HG02571 (cell line): ENCODE measurements around the gene ANKDD1A.
A peak's percentile ranks its signal among the peaks of the same experiment; 100 is the strongest.

Experiments
- ATAC-seq: cut with Tn5 transposase; IDR thresholded peaks from one replicate; pipeline ENCODE4 v1.9.1; 2021; ENCODE audit warnings: mild to moderate bottlenecking, moderate library complexity; ENCODE audit not compliant: unreplicated experiment

The ANKDD1A gene

DNA sequence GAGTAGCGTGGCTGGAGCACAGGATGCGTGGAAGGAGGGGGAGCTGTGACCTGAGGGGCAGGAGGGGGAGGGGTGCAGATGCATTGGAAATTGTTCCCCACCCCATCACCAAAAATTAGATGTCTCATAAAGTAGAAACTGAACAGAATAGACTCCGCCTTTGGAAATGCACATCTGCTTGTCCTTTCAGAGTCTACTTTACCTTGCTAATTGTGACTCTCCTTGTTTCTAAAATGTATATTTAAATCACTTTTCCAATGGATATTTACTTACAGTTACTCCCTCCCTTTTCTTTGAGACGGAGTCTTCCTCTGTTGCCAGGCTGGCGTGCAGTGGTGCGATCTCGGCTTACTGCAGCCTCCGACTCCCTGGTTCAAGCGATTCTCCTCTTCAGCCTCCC lies 47.4 kb downstream of the ANKDD1A start:
- no peak for ATAC-seq

DNA sequence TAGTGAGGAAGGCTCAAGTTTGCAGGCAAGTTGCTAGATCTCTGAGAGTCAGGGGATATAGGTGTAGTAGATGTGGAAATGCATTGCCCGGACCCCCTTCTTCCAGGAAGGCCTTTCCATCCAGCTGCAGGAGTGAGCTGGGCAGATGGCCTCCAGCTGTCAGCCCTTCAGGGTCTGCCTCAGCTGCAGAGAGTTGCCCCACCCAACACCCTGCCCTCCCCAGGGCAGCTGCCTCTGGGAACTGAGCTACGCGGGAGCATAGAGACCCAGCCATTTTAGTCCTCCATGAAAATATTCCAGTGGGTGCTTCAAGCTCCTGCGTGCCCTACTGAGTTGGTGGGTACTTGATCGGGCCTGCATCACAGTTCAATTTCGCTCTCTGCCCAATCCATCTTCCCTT lies 48.5 kb downstream of the ANKDD1A start:
- ATAC-seq = no peak

DNA sequence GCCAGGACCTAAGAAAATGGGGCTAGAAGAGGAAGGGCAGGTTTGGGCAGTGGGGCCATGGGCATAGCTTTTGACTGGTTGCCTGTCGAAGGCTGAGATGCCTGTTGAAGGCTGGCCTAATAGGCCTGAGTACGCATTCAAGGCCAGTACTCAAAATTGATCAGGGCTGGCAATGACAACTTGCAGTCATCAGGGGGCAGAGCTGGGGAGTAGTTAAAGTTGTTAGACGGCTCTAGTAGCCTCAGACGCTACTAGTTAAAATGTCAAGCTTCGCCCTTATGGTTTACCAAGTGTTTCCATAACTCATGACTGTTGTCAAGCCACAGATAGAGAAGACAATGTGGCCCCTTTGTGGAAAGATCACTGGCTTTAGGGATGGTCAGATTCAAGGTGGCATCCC lies 49.3 kb downstream of the ANKDD1A start:
- no peak for ATAC-seq

GRCh38 chr15:64969401-64969800 lies 57.7 kb downstream of the ANKDD1A start:
- no peak for ATAC-seq

- no peak for ATAC-seq
These were observed 59.0 kb downstream of the ANKDD1A start for GRCh38 chr15:64970698-64971097.

GRCh38 chr15:64975390-64975789 lies 63.7 kb downstream of the ANKDD1A start:
- no peak for ATAC-seq

DNA sequence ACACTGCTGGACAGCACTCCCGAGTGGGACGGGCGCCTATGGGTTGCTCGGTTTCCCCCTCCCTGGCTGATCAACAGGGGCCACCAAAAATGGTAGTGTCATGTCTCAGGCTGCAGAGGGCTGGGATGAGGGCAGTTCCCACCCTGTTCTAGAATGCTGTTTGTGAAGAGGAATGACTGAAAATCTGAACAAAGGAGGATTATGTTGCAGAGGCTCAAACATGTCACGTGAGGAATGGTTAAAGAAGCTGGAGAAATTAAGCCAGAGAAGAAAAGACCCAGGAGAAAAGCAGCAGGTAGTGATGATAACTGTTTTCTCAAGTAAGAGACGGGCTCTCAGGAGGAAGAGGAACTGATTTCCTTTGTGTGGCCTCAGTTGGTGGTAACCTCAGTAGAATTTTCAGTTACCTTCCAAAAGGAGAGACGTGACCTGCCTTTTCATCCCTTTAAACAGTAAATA lies 67.6 kb downstream of the ANKDD1A start:
- ATAC-seq = no peak

- ATAC-seq = no peak
These were observed 70.2 kb downstream of the ANKDD1A start for GRCh38 chr15:64981812-64982431.

DNA sequence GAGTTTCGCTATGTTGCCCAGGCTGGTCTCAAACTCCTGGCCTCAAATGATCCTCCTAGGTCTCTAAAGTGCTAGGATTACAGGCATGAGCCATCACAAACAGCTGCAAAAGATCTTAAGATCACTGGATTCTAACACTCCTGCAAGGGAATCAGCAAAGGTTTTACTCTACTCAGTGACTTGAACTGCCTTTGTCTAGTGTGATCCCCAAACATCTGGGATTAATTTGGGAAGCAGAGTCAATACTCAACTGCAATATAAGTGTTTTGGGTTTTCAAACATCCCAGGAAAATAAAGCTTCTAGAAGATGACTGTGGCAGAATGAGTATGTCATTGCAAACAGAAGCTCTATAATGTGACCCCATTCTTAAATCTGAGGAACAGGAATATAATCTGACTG lies 70.8 kb downstream of the ANKDD1A start:
- no peak for ATAC-seq

- ATAC-seq = no peak
These were observed 73.8 kb downstream of the ANKDD1A start for GRCh38 chr15:64985366-64986033.

- ATAC-seq = no peak
These were observed 75.4 kb downstream of the ANKDD1A start for GRCh38 chr15:64987136-64987535.

GRCh38 chr15:64989416-64990167 lies 77.9 kb downstream of the ANKDD1A start, which contains the start of gene SPG21:
SPG21 (minus strand) TSS chr15:64989914; CDS start chr15:64983569, 6,345 bp downstream.
- peak; percentile 95 for ATAC-seq

DNA sequence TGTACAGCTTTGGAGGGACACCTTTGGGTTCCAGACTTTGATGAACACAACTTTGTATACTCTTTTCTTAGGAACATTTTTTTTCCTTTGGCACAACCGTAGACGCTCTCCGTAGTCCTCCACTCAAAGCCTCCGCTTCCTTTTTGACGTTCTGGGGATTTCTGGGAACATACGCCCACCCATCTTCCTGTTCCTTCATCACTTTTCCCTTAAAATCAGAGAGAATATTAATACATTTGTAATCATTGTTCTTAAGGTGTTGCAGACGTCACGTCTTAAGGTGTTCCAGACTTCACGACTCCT lies 78.4 kb downstream of the ANKDD1A start:
- ATAC-seq = no peak

GRCh38 chr15:64991536-64992135 lies 79.9 kb downstream of the ANKDD1A start:
- no peak for ATAC-seq

DNA sequence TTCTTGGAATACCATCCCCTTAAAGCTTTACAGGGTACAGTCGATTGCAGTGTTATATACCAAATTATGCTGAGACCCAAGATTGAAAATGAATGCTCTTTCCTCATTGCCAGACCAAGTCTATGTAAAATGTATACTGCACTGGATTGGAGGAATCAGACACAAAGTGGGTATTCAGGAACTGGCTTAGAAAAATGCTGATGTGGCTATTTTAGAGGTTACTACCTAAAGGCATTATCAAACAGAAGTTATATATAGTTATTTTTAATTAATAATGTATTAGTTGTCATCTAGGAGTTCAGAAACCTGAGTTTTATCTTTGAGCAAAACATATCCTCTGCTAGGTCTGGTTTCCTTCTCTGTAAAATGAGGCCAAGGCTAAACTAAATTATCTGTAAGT lies 81.6 kb downstream of the ANKDD1A start:
- ATAC-seq = no peak

GRCh38 chr15:64997066-64997465 lies 85.4 kb downstream of the ANKDD1A start:
- ATAC-seq = no peak

DNA sequence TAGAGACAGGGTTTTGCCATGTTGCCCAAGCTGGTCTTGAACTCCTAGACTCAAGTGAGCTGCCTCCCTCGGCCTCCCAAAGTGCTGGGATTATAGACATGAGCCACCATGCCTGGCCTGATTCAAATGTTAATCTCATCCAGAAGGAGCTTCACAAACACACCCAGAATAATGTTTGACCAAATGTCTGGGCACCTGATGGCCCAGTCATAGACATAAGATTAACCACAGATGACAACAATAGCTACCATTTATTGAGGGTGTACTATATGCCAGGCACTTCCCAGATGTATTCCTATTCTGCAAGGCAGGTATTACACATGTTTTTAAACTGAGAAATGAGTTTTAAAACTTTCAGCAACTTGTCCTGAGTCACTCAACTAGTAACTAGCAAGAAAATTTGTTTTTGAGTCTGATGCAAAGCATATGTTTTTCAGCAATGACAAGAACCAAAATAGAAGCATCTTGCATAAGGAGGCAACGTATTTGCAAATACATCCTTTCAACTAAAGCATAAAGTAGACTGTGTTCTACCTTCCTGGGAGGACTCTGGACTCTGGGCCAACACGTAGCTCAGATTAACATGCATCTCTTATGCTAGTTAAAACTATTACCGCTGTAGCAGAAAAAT lies 86.2 kb downstream of the ANKDD1A start:
- no peak for ATAC-seq

DNA sequence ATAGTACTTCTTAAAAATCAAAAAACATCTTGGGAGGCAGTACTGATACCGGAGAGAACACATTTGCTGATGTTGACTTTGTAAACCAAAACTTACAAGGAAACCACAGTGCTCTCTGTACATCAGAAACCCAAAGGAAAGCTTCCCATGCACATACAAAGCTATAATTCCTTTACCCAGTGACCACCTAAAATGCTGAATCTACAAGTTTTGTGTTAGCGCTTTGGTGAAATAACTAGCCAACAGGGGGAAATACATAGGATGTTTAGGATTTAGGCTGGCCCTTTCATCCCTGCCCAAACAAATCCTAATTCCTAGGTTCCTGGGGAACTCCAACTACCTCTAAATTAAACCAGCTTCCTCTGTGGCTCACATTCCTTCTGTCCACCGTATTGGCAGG lies 93.3 kb downstream of the ANKDD1A start:
- no peak for ATAC-seq

DNA sequence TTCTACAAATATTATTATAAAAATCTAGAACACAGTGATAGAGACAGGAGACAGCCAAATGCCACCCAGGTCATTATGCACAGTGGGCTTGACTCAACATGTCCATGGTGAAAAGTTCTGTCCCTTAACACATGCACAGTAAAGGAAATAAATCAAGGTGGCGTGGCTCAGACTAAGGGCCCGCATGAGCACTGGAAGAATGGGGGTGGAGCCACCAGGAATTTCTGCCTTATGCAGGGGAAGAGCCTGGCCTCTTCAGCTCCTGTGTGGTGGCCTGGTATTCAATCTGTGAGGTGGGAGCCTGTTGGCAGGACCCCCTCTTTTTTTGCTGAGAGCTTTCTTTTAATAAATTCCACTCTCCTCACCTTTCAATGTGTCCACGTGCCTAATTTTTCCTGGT lies 95.2 kb downstream of the ANKDD1A start:
- ATAC-seq = no peak
